NCI-H748 treated with DMSO at 0.1 percent for 48 hours (cell line): Measurements from ENCODE around the gene ELMO1.

Source experiments
- DNase-seq: peaks from one replicate; lab custom pipeline; 2025; lab: John Stamatoyannopoulos, UW

ELMO1 gene

DNA sequence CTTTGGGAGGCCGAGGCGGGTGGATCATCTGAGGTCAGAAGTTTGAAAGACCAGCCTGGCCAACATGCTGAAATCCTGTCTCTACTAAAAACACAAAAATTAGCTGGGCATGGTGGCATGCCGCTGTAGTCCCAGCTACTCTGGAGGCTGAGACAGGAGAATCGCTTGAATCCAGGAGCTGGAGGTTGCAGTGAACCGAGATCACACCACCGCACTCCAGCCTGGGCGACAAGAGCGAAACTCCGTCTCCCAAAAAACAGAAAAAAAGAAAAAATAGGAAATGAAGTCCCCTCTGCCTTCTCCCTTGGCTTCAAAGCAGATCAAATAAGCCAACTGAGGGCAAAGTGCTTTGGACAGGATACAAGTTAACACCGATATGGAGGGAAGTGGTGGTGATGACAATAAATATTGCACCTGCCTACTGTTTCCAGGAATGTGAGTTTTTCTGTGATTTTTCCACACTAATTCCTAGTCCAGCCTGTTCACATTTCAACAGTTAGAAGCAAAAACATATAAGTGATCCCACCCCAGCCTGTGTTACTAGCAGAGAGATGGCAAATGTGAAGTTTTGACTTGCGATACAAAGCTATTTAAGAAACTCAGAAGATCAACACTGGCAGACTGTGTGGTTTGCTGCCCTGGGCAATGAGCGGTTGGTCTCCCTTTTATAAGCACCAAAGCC is 433.2 kb downstream of the ELMO1 start:
- no peak for DNase-seq

DNA sequence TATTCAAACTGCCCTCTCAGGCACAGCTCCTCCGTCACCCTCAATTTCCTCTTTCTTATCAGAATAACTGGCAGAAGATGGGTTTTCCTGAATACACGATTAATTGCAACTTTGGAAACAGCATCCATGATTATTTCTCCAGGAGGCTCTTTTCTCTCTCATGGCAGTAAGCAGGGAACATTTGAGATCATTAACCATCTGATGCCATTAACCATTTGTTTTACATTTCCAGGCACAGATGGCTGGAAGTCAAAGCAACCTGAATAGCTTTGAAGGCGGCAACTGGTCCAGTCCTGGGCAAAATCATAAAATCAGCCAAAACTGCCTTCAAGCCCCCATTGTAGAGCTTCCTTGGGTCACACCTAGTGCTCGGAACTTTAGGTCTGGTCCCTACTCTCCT is 434.9 kb downstream of the ELMO1 start:
- no peak for DNase-seq

DNA sequence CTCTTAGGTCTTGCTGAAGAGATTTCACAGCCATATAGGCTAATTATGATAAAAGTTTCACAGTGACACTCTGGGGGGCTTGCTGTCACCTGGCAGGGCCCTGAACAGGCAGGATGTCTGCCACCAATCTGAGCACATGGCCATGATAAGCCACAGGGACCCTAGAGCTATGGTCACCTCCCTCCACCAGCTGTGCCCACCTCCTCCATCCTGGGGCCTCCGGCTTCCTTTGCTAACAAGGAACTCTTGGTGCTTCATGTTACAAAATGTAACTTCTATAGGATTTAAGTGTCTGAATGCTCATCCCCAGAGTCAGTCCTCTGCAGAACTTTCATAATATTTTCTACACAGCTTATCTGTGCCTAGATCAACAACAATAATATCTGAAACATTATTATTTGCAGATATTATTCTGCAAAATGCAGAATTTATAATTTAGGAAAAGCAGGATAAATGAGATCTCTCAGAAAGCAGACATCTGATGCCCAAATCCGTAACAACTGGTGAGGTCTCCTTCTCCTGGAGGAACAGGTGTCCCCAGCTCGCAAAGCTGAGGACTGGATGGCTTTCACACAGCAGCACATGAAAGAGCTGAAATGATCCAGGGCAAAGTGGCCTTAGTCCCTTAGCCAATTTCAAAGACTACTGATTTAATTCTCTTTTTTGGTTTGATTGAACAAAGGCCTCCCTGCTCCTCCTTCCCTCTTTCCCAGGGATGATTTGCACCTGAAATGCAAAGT is 437.3 kb downstream of the ELMO1 start:
- DNase-seq = no peak

DNA sequence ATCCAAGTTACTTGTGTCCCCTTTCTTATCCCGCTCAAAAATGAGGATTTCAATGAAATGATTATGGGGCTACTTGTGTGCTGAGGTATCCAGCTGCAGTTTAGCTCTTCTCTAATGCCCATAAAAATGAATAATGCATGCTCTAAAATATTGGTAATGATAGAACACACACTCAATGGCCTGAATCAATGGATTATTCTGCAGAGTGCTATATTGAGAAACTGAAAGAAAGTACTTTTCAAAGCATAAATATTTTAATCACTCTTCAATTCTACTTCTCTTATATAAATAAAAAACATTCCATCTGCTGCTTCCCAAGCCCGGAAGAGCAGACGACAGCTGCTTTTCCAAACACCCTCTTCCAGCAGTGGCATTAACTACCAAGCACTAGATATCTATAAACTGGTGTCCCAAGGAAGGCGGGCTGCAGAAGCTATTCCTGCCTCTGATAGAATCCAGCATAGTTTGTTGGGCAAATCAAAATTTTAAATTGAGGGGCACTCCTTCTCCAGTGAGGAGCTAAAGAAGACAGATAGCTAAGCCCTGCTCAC is 439.5 kb downstream of the ELMO1 start:
- DNase-seq = no peak

DNA sequence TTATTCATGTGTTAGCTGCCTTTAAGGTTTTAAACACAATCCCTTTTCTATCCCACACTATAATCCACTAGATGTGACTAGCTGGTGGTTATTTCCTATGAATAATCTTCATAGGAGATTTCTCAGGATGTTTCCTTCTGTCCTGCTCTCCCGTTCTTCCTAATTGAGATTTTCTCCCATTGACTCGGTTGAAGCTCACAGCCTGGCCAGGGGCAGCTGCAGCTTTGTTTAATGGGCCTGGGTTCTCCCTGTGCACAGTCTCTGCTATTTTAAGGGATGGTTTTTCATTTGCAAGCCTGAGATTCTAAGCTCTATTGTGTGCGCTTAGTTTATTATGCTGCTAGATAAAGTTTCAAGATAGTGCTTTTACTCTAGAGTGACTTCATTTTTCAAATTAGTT is 441.0 kb downstream of the ELMO1 start:
- no peak for DNase-seq

DNA sequence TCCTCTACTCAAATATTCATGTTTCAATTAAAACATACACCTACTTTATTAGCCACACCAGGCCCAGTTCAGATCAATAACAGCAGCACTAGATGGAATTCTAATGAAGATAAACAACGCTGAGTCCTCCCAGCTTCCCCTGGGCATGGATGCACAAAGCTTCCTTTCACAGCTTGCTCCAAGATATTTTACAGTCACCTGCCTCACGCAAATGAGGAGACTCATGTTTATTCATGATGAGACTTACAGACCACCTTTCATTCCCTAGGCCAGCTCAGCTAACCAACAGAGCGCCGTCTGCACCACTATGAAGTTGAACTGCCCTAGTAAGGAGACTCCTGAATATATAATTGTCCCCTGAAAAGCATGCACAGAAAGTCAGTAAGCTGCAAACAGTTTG is 441.4 kb downstream of the ELMO1 start:
- no peak for DNase-seq

DNA sequence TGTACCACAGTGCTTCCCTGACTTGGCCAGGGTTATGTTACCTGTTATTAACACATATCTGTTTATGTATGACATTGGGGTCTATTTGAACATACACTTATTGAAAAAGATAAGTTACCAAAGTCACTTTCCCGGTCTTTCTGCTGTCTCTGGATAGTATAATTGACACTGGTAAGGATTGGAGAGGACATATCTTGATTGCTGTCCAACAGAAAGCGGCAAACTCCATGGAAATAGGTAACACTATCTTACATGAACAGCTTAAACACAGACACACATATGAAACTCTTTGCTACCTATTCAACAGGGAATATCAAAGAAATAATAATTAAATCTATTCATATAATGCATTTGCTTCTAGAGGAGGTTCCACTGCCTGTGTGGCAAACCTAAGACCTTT is 441.9 kb downstream of the ELMO1 start:
- no peak for DNase-seq

DNA sequence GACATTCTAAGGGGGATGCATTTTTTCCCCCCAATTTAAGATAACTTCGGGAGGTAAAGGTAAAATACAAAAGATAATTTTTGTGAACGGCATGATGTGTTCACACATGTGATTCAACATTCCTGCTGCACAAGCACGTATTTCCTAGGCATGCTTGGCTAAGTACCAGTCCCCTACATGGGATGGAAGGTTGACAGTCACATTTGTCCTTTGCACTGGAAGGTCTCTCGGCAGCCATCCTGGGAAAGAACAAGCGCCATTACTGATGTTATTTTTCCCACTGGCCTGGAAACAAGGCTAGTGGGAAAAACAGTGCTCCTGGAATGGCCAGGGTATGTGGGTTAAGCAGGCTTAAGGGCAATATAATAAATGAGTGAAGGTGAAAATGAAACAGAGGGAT is 448.2 kb downstream of the ELMO1 start:
- no peak for DNase-seq

DNA sequence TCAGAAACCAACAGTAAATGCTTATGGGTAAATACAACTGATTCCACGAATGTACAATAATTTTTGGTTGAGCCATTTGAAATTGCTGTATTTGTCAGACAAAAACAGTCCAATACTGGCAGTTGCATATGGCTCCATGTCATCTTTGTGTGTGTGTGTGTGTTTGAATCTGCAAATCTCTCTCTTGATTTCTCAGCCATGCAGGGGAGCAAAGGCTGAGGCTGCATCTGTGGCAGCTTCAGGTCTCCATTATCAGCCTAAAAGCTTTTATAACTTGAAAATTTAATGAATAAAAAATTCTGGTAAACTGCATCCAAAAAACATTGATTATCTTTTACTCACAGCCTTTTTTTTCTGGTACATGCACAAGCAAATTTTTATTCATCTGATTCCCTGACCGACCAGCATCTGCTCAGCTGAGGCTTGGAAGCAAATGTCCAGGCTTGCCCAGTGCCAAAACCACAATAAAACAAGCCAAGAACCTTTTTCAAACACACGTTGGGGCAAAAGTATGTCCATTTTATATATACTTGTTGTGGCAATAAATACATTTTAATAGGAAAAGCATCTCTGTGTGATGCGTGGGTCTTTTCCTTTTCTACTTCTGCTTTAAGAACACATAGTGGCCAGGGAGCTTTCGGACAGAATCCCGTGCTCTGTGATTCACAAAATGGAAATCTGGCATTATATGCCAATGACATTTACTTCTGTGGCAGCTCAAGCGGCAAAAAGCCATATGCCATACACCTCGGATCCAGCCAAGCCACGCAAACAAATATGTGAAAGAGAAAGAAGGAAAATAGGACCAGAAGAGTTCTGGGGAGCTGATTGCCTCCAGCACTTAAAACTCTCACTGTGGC is 448.8 kb downstream of the ELMO1 start:
- DNase-seq = no peak

DNA sequence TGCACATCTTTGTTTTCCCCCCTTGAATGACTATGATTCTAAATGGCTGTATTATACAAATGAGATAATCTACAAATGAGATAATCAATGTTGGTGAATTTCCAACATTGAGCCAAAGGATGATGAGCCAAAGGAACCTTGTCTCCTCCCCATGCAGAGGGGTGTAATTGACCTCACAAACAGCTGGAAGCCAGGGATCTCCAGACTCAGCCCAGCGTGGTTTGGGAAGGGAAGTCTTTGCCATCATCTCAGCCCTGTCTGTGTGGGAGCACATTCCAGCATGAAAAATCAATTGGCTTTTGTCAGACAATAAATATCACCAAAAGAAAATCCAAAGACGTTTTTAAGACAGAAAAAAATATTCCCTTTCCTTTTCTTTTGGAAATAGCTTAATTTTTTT is 452.9 kb downstream of the ELMO1 start:
- DNase-seq = no peak

DNA sequence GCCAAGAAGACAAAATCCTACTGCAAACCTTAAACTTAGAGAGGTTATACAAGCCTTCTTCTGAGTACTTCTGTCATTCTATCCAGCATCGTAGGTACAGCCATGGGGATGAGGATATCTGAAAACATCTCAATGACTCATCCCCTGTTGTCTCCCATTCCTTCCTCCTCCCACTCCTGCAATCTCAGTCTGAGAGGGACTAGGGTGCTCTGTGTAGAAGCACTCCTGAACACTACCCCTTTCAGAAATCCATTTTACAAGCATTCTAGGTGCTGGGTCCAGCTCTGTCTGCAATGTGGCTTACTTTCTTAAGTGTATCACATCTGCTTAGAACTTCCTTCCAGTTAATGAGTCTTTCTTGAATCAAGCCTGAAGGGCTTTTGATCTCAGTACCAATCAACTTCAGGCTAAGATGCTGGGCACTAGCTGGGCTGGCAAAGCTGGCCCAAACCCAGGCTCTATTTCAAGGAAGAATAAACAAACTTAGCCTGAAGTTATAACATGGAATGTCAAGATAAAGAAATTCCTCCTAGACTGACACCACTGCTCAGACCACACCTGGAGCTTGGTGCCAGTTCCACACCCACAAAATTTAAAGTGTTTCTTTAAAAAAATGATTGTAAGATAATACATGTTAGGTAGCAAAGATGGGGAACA is 454.1 kb downstream of the ELMO1 start:
- no peak for DNase-seq

DNA sequence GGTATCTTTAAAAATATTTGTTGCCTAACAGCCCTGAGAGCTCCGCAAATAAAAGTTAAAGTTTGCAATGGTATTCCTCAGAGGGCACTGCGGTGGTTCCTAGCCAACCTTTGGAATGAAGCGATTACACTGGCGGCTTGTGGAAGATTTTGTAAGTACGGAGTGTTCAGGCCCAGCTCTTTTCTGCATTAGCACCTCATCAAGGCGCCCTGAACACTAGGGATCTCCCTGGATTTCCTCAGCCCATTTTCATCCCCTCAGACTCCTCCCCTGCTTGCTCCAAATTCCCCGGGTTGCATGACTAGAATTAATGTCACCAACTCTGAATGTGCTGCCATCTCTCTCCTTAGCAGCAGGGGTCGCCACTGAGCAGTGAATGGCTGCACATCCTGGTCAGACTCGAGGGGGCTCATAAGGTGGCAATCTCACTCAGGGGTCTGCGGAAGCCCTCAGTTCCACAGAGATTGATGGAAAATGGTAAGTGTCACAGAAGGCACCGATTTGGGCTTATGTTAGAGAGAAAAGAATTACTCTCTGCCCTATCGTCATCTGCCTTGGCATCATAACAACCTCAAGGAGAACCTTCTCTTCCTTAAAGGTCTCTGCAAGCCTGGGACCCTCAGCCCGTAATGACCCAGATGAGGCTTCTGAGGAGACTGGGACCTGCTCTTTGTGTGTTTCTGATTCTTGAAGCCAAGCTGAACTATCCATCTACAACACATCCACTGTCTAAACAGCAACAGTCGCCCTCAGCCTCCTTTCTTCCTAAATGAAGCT is 461.5 kb downstream of the ELMO1 start:
- DNase-seq = peak; percentile 43

DNA sequence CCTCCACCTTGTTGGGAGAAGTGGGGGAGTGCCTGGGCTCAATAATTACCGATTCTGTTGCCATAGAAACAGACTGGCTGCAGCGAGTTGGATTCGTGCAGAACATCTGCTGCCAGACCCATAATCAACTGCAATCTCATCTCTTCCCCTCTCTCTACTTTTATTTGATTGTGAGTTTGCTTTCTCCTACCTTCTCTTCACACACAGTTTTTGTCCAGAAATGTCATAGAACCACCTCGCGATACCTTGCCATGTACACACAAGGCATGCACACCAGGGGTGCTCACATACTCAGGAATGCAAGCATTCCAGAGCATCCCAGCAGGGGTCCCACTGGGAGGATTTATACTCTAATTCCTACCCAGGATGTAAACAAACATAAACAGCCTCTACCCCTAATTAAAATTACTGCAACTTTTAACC is 462.1 kb downstream of the ELMO1 start:
- DNase-seq = peak; percentile 88

DNA sequence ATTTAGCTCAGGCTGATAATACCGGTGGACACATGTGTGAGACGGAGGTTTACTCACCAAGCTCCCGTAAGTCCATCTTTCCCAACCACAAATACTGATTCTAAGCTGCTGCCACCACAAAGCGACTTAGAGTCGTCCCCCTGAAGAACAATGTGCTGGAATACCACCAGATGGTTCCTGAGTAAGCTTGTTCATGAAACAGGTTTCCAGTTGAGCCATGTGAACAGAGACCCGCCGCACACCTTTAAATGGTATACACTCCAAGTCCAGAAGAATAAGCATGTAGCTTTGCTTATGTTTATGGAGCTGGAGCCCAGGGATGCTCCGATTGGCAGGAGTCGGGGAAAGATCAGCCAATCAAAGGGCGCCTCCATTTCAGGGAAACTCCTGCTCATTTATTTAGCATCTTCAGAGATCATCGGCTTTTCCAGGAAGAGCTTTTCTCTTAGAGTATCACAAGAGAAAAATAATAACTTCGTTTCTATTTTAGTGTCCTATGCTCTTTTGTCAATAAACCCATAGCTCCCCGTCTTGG is 462.7 kb downstream of the ELMO1 start:
- DNase-seq = peak; percentile 88

DNA sequence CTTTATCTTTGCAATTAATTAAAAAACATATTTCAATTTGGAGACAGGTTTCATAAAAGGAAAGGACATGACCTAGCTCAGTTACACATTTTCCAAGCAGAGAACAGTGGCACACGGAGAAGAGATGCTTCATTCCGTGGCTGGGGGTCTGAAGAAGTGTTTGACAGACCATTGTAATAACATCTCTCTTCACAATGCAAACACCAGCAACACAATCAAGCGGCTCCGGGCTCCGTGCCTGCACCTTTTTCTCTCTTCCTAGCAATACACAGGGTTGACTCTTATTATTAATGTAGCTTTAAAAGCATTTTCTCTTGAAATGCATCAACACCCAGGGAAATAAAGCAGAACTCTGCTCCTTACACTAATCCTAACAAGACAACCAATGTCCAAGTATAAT is 463.3 kb downstream of the ELMO1 start:
- peak; percentile 84 for DNase-seq

DNA sequence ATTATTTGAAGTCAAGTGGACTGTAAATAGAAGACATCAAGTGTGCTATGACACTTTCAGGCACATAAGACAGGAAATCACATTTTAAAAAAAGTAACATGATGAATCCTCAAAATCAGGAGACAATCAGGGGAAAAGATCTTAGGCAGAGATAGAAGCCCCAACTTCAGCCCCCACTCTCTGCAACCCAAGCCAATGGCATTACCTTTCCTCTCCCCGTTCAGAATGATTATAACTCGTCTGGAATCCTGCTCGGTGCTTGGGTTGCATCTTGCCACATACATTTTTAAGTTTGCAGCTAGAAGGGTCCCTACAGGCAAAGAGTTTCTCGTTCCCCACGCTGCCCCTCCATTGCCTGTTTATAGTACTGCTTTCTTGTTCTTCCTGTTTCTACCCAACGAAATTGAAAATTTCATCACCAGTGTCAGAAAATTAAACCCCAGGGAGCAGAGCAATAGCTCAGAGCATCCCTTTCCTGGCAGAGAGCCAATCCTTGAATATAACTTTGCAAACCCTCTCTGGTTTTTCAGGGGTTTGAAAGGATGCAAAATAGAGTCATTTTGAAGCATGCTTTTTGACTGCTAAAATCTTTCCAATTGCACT is 463.9 kb downstream of the ELMO1 start:
- peak; percentile 83 for DNase-seq

DNA sequence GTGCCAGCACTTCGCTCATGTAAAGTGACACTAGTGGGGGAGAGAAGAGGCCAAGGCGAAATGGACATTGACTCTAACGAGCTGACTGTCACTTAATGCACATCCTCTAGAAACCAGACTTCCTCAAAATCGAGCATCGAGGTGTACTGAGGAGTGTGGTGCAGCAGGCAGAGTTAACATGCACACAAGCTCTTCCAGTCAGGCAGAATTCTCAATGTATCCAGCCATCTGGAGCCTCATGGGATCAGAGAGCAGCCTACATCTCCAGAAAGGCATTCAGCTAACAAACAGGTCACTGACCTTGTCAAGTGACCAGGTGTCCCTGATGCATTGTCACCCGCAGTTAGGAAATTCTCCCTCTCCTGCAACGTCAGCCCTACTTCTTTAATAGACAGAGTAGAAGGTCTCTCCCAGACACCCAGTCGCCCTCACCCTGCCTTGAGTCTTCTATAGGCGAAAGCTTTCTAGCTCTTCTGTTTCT is 464.6 kb downstream of the ELMO1 start:
- peak; percentile 28 for DNase-seq

DNA sequence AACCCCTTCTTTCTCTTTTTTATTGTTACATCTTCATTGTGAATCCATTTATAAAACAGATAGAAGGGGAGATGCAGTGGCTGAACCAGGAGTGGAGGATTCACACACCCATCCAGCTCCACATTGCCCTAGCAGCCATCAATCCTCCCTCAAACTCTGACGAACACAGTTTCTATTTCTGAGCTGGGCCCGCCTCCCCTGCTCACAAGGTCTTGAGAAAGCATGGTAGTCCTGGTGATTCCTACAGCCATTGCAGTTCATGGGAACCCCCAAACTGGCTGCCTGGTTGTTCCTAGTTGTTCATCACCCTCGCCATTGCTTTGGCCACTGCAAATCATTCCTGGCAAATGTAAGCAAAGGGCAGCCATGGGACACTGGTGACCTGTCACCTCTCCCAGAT is 465.9 kb downstream of the ELMO1 start:
- no peak for DNase-seq

DNA sequence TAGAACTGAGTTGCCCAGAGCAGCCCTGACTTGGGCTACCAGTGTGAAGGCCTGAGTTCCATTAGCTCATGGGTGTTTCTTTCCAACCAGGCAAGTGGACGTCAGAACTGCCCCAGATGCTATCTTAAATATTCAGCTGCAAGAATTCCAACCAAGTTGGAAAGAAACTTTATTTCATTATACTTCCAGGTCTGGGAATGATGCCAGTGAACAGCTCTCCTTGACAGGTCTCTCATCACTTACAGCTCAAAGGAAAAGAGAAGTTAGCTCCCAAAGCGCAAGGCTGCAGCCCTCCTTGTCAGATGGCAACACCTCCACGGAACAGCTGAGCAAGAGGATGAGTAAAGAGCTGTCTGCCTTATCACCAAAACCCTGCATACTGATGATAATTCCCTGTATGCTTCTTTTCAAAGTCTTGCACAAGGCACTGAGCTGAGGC is 468.8 kb downstream of the ELMO1 start:
- no peak for DNase-seq

DNA sequence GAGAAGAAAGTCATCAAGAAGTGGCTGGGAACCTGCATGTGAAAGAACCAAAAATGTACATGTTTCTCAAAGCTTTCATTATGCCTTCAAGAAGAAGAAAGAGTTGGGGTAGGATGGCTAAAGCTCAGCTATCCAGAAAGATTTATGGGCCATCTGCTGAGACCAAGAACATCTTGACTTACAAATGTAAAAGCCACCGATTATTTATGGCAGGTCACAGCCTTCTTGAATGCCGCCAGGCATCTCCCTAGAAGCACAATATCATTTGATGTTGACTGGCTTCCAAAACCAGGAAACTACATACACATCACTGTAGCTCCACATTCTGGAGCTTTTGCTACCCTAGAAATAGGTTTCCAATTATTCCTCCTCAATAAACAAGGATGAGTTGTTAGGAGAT is 470.2 kb downstream of the ELMO1 start:
- no peak for DNase-seq
